ENCODE measurements around the gene GPR180. TPM values are rescaled to one million over a fixed set of nuclear protein-coding genes. Genes with fewer than 3 reads are reported as not detected.
"Not testable (repeated sequence)": the region's sequence is repeated elsewhere in the genome, so short reads cannot be mapped to it uniquely, and the experiment has no call there.

GPR180 gene
- total RNA-seq, 1 donor from 2014 or later = 11.6 TPM

GRCh38 chr13:94596575-94596971, 5.1 kb upstream of the GPR180 start:
- no peak for DNase-seq

- no peak for DNase-seq
Observed at GRCh38 chr13:94598281-94598680, 3.4 kb upstream of the GPR180 start.

GRCh38 chr13:94599877-94600276, 1.8 kb upstream of the GPR180 start:
- DNase-seq = no peak

GRCh38 chr13:94602467-94602866, 810 bp downstream of the GPR180 start:
- DNase-seq = no peak

GRCh38 chr13:94607056-94607455, 5.4 kb downstream of the GPR180 start:
- DNase-seq = no peak

GRCh38 chr13:94607939-94608338, 6.3 kb downstream of the GPR180 start:
- no peak for DNase-seq

- DNase-seq = no peak
Observed at GRCh38 chr13:94608586-94608985, 6.9 kb downstream of the GPR180 start.

GRCh38 chr13:94609196-94609595, 7.5 kb downstream of the GPR180 start:
- no peak for DNase-seq

GRCh38 chr13:94610475-94610874, 8.8 kb downstream of the GPR180 start:
- no peak for DNase-seq

GRCh38 chr13:94612050-94612449, 10.4 kb downstream of the GPR180 start:
- DNase-seq = no peak

- no peak for DNase-seq
Observed at GRCh38 chr13:94613051-94613450, 11.4 kb downstream of the GPR180 start.

- DNase-seq = peak; percentile 71
Observed at GRCh38 chr13:94617389-94618000, 15.8 kb downstream of the GPR180 start.

- DNase-seq = peak; percentile 57
Observed at GRCh38 chr13:94620286-94620896, 18.7 kb downstream of the GPR180 start.

GRCh38 chr13:94622344-94622743, 20.7 kb downstream of the GPR180 start:
- no peak for DNase-seq

GRCh38 chr13:94623316-94623715, 21.7 kb downstream of the GPR180 start:
- peak; percentile 54 for DNase-seq

- DNase-seq = no peak
Observed at GRCh38 chr13:94630858-94631257, 29.2 kb downstream of the GPR180 start.

GRCh38 chr13:94632226-94632980, 30.7 kb downstream of the GPR180 start:
- DNase-seq = no peak

- not testable (repeated sequence) for DNase-seq
Observed at GRCh38 chr13:94636096-94636495, 34.4 kb downstream of the GPR180 start.

- DNase-seq = no peak
Observed at GRCh38 chr13:94636942-94637578, 35.4 kb downstream of the GPR180 start.

- not testable (repeated sequence) for DNase-seq
Observed at GRCh38 chr13:94637677-94638076, 36.0 kb downstream of the GPR180 start.

GRCh38 chr13:94640721-94641120, 39.1 kb downstream of the GPR180 start:
- peak; percentile 37 for DNase-seq

- DNase-seq = peak; percentile 71
Observed at GRCh38 chr13:94641409-94641941, 39.8 kb downstream of the GPR180 start.

GRCh38 chr13:94646904-94647303, 45.2 kb downstream of the GPR180 start:
- no peak for DNase-seq
